A549 (cell line): ENCODE results near the gene ART4. TPM values are rescaled to one million over a fixed set of nuclear protein-coding genes. Genes with fewer than 3 reads are reported as not detected.
A peak's percentile ranks its signal among the peaks of the same experiment; 100 is the strongest.

ENCODE experiments used
- ATAC-seq, 2 experiments: fragments of 200-7000 bp in 1 of 2; fragments of >200 bp in 1 of 2; cut with Nextera tagmentation in 1 of 2; cut with Tn5 transposase in 1 of 2; 3 replicates each; pipeline versions ENCODE4 v1.8.0 to v1.9.1; 2018 to 2020; ENCODE audit warnings: mild to moderate bottlenecking in 1 of 2, moderate library complexity in 1 of 2
- CTCF ChIA-PET: fragments of 300-600 bp; sonication (Branson Sonifier 250); formaldehyde crosslinking; extraction: SDS; loops from one replicate; lab custom pipeline; 2021; ENCODE audit warnings: antibody characterized with exemption, inconsistent platforms; lab: Yijun Ruan, JAX
- POLR2A ChIA-PET: fragments of 350-600 bp; formaldehyde crosslinking; extraction: SDS; loops from one replicate; lab custom pipeline; 2021; ENCODE audit warnings: antibody characterized with exemption, inconsistent platforms; lab: Yijun Ruan, JAX
- DNase-seq, 2 experiments: peaks; one replicate each; pipeline versions ENCODE4 v3.0.0 to v3.0.0-alpha.2; 2011 to 2016; ENCODE audit warnings: low read depth in 1 of 2, low spot score in 1 of 2
- FAIRE-seq: peaks from 2 replicates; lab custom pipeline; 2011; peaks lifted over from hg19 to GRCh38; lab: Jason Lieb, UNC
- H3K27ac ChIP-seq, 2 experiments: fragments of >200 bp; sonication (Bioruptor Twin); formaldehyde crosslinking; 3 replicates each; pipeline ENCODE4 v1.5.1; 2016 to 2017
- H3K4me1 ChIP-seq: fragments of >200 bp; sonication (Bioruptor Twin); formaldehyde crosslinking; 3 replicates; pipeline ENCODE4 v1.6.1; 2016
- H3K4me2 ChIP-seq: fragments of >200 bp; sonication (Bioruptor Twin); formaldehyde crosslinking; 3 replicates; pipeline ENCODE4 v1.6.1; 2016
- H3K4me3 ChIP-seq: fragments of >200 bp; sonication (Bioruptor Twin); formaldehyde crosslinking; 3 replicates; pipeline ENCODE4 v1.5.1; 2016
- H3K9me3 ChIP-seq: fragments of >200 bp; sonication (Bioruptor Twin); formaldehyde crosslinking; 3 replicates; pipeline ENCODE4 v1.6.1; 2016
- BHLHE40 ChIP-seq: IDR thresholded peaks from 2 replicates; pipeline ENCODE4 v1.6.1; 2012; ENCODE audit warnings: low read depth, low read length, inconsistent platforms
- CBX8 ChIP-seq: fragments of 200-600 bp; sonication (generic); IDR thresholded peaks from 2 replicates; pipeline ENCODE4 v1.6.1; 2016
- EHF ChIP-seq: fragments of 250-450 bp; sonication (Bioruptor Pico); IDR thresholded peaks from 2 replicates; pipeline ENCODE4 v1.5.0; 2020; ENCODE audit warnings: mild to moderate bottlenecking
- FOSL2 ChIP-seq, 2 experiments: fragments of 450-650 bp in 1 of 2; fragments of >200 bp in 1 of 2; sonication (Bioruptor Twin) in 1 of 2; formaldehyde crosslinking; IDR thresholded peaks; 2 replicates each; pipeline versions ENCODE4 v1.5.0 to v1.6.1; 2016 to 2020; ENCODE audit warnings: mild to moderate bottlenecking in 1 of 2, moderate library complexity in 1 of 2
- GATA3 ChIP-seq: IDR thresholded peaks from 2 replicates; pipeline ENCODE4 v1.6.1; 2012; ENCODE audit warnings: borderline replicate concordance
- HEYL ChIP-seq: fragments of 250-450 bp; sonication (Bioruptor Pico); IDR thresholded peaks from 2 replicates; pipeline ENCODE4 v1.8.0; 2021; ENCODE audit warnings: mild to moderate bottlenecking, moderate library complexity
- HOXA7 ChIP-seq: fragments of 250-450 bp; sonication (Bioruptor Pico); IDR thresholded peaks from 2 replicates; pipeline ENCODE4 v1.5.0; 2020; ENCODE audit warnings: mild to moderate bottlenecking, moderate library complexity
- JUNB ChIP-seq: fragments of >200 bp; sonication (Bioruptor Twin); formaldehyde crosslinking; IDR thresholded peaks from 2 replicates; pipeline ENCODE4 v1.6.1; 2016
- KDM5A ChIP-seq: fragments of 200-600 bp; sonication (generic); IDR thresholded peaks from 2 replicates; pipeline ENCODE4 v1.6.1; 2016; ENCODE audit warnings: antibody characterized with exemption, mild to moderate bottlenecking
- MAZ ChIP-seq: fragments of 150-350 bp; IDR thresholded peaks from 2 replicates; pipeline ENCODE4 v1.6.1; 2014; ENCODE audit warnings: antibody characterized with exemption, low read depth, low read length, borderline replicate concordance
- MYC ChIP-seq: IDR thresholded peaks from 2 replicates; pipeline ENCODE4 v1.6.1; 2012; ENCODE audit warnings: mild to moderate bottlenecking, inconsistent platforms, low read length, improper control_type of control experiment, borderline replicate concordance
- NFE2L2 ChIP-seq: fragments of 150-350 bp; conservative IDR thresholded peaks from 2 replicates; pipeline ENCODE4 v1.6.1; 2014; ENCODE audit warnings: low read length
- POLR2AphosphoS2 ChIP-seq: conservative IDR thresholded peaks from 2 replicates; pipeline ENCODE4 v1.6.1; 2012; ENCODE audit warnings: low read length, improper control_type of control experiment, inconsistent platforms
- RFX5 ChIP-seq: fragments of 450-650 bp; IDR thresholded peaks from 2 replicates; pipeline ENCODE4 v1.7.1; 2014; ENCODE audit warnings: antibody characterized with exemption, mild to moderate bottlenecking, moderate library complexity
- ZC3H11A ChIP-seq: fragments of 450-650 bp; IDR thresholded peaks from 2 replicates; pipeline ENCODE4 v1.6.1; 2014; ENCODE audit warnings: antibody characterized with exemption, mild to moderate bottlenecking
- ZFP36 ChIP-seq: fragments of 450-650 bp; IDR thresholded peaks from 2 replicates; pipeline ENCODE4 v1.6.1; 2014; ENCODE audit warnings: borderline replicate concordance; ENCODE audit not compliant: partially characterized antibody
- ZNF302 ChIP-seq: fragments of 250-450 bp; sonication (Bioruptor Pico); IDR thresholded peaks from 2 replicates; pipeline ENCODE4 v1.9.0; 2021; ENCODE audit warnings: inconsistent platforms, mild to moderate bottlenecking, moderate library complexity
- WGBS: methylation state at CpG from one replicate; pipeline ENCODE4 v1.1.6; 2017; ENCODE audit errors: missing lambda C conversion rate; 5-methylcytosine and 5-hydroxymethylcytosine counted together
- polyA plus RNA-seq, 4 experiments: library from polyadenylated mRNA; depleted of rRNA in 3 of 4; stranded (reverse); fragments of >200 nt; fragmentation: RNase III in 1 of 4; extraction: RNeasy Plus Mini Kit Qiagen cat#74134 plus additional on column Dnase treatment in 1 of 4; gene quantifications; 2 replicates in 3 of 4; 3 replicates in 1 of 4; pipeline ENCODE4 v1.2.3, GENCODE V29; 2011 to 2017
- TF ChIP-seq, protein P1 (sequence below): fragments of >200 bp; sonication (Bioruptor Twin); formaldehyde crosslinking; IDR thresholded peaks from 3 replicates; pipeline ENCODE4 v1.6.1; 2016
- TF ChIP-seq, protein P2 (sequence below): IDR thresholded peaks from 2 replicates; pipeline ENCODE4 v1.6.1; 2012
- TF ChIP-seq, protein P3 (sequence below): fragments of >200 bp; sonication (Bioruptor Twin); formaldehyde crosslinking; IDR thresholded peaks from 3 replicates; pipeline ENCODE4 v1.5.1; 2016
- TF ChIP-seq, protein P4 (sequence below): fragments of 250-450 bp; sonication (Bioruptor Pico); IDR thresholded peaks from 2 replicates; pipeline ENCODE4 v1.5.0; 2021; ENCODE audit warnings: mild to moderate bottlenecking, moderate library complexity, borderline replicate concordance
- TF ChIP-seq, protein P5 (sequence below): fragments of >200 bp; sonication (Bioruptor Twin); formaldehyde crosslinking; IDR thresholded peaks from 2 replicates; pipeline ENCODE4 v1.6.1; 2016
- TF ChIP-seq, protein P6 (sequence below): IDR thresholded peaks from 2 replicates; pipeline ENCODE4 v1.6.1; 2012; ENCODE audit warnings: low read depth, borderline replicate concordance
- TF ChIP-seq, protein P7 (sequence below): fragments of 450-650 bp; IDR thresholded peaks from 2 replicates; pipeline ENCODE4 v1.6.1; 2014; ENCODE audit warnings: antibody characterized with exemption

The ART4 gene
- polyA plus RNA-seq, 2 of the 4 experiments (the other 2 are of a cell fraction) = not detected

DNA sequence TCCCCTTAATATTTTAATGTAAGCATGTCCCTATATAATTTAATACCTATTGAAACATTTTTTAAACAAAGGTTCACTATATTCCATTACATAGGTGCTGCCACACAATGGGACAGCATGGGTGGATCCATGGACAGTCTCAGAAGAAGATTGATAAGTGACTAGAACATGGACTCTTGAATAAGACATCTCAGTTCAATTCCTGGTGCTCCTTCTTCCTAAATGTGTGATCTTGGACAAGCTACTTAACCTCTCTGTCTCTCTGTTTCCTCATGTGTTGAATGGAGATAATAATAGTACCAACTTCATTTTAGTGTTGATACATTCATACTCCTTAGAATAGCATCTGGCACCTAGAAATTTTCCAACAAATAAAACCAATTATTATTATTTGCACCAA lies 1.1 kb upstream of the ART4 start:
- CTCF ChIA-PET = interaction anchor here (0.7 to 3.3 kb wide), 8 partner anchors 33 to 377 kb away, joined by 3 to 15 read pairs (median 6); partner anchors contain the start of gene RERG
- DNase-seq (no peak), FAIRE-seq (no peak), ATAC-seq (no peak)
- POLR2A ChIA-PET = interaction anchor here (0.9 kb wide), 1 partner anchor 70 kb away, joined by 3 read pairs; a partner anchor contains a TSS
- Histone ChIP-seq H3K27ac (no peak overlapping the region), H3K4me2 (no peak overlapping the region), H3K9me3 (peaks cover 6% of the 10 kb centered on the region; the same call in 2 of the 3 replicates), H3K4me3 (no peak overlapping the region), H3K4me1 (peaks cover 46% of the 10 kb centered on the region)
- TF ChIP-seq MYC (no peak), HEYL (no peak), EHF (CRISPR knock-in tag) (no peak), NFE2L2 (no peak), RFX5 (no peak), POLR2AphosphoS2 (no peak), JUNB (no peak), HOXA7 (no peak), ZNF302 (no peak), GATA3 (no peak), CBX8 (no peak)
- TF ChIP-seq, protein P1, sequence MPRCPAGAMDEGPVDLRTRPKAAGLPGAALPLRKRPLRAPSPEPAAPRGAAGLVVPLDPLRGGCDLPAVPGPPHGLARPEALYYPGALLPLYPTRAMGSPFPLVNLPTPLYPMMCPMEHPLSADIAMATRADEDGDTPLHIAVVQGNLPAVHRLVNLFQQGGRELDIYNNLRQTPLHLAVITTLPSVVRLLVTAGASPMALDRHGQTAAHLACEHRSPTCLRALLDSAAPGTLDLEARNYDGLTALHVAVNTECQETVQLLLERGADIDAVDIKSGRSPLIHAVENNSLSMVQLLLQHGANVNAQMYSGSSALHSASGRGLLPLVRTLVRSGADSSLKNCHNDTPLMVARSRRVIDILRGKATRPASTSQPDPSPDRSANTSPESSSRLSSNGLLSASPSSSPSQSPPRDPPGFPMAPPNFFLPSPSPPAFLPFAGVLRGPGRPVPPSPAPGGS = no peak
- TF ChIP-seq, protein P2, sequence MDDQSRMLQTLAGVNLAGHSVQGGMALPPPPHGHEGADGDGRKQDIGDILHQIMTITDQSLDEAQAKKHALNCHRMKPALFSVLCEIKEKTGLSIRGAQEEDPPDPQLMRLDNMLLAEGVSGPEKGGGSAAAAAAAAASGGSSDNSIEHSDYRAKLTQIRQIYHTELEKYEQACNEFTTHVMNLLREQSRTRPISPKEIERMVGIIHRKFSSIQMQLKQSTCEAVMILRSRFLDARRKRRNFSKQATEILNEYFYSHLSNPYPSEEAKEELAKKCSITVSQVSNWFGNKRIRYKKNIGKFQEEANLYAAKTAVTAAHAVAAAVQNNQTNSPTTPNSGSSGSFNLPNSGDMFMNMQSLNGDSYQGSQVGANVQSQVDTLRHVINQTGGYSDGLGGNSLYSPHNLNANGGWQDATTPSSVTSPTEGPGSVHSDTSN = no peak
- TF ChIP-seq, protein P3, sequence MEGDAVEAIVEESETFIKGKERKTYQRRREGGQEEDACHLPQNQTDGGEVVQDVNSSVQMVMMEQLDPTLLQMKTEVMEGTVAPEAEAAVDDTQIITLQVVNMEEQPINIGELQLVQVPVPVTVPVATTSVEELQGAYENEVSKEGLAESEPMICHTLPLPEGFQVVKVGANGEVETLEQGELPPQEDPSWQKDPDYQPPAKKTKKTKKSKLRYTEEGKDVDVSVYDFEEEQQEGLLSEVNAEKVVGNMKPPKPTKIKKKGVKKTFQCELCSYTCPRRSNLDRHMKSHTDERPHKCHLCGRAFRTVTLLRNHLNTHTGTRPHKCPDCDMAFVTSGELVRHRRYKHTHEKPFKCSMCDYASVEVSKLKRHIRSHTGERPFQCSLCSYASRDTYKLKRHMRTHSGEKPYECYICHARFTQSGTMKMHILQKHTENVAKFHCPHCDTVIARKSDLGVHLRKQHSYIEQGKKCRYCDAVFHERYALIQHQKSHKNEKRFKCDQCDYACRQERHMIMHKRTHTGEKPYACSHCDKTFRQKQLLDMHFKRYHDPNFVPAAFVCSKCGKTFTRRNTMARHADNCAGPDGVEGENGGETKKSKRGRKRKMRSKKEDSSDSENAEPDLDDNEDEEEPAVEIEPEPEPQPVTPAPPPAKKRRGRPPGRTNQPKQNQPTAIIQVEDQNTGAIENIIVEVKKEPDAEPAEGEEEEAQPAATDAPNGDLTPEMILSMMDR = no peak
- TF ChIP-seq, protein P4, sequence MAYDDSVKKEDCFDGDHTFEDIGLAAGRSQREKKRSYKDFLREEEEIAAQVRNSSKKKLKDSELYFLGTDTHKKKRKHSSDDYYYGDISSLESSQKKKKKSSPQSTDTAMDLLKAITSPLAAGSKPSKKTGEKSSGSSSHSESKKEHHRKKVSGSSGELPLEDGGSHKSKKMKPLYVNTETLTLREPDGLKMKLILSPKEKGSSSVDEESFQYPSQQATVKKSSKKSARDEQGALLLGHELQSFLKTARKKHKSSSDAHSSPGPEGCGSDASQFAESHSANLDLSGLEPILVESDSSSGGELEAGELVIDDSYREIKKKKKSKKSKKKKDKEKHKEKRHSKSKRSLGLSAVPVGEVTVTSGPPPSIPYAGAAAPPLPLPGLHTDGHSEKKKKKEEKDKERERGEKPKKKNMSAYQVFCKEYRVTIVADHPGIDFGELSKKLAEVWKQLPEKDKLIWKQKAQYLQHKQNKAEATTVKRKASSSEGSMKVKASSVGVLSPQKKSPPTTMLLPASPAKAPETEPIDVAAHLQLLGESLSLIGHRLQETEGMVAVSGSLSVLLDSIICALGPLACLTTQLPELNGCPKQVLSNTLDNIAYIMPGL = no peak

DNA sequence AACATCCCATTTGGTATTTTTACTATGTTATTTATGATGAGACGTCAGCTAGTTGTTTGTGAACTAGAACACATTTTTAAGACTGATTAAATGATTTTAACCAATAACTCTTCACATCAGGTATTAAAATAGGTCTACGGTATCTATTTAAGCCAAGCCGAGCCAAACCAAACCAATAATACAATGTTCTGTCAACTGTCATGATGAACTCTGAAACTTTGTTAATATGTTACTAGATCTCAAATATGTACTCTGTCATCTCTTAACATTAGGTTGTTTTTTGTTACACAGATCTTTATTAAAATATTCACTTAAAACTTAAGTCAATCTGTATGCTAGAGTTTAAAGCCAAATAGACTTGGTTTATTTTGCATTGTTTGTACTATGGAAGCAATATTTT lies 1.0 kb downstream of the ART4 start:
- Histone ChIP-seq H3K4me1 (peaks cover 57% of the 10 kb centered on the region), H3K4me2 (peak overlapping the region; percentile 65), H3K4me3 (no peak overlapping the region), H3K9me3 (peaks cover 11% of the 10 kb centered on the region; the same call in 2 of the 3 replicates), H3K27ac (peak overlapping the region; percentile 80 to 86; a peak in 5 of 6 replicates)
- CTCF ChIA-PET = no interaction called here
- TF ChIP-seq FOSL2 (IDR thresholded peaks at IDR 0.05) (no peak), FOSL2 (CRISPR knock-in tag; IDR thresholded peaks at IDR 0.05) (no peak), ZFP36 (no peak), BHLHE40 (no peak), KDM5A (no peak), ZC3H11A (no peak), MAZ (no peak)
- TF ChIP-seq, protein P5, sequence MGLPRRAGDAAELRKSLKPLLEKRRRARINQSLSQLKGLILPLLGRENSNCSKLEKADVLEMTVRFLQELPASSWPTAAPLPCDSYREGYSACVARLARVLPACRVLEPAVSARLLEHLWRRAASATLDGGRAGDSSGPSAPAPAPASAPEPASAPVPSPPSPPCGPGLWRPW = no peak
- TF ChIP-seq, protein P6, sequence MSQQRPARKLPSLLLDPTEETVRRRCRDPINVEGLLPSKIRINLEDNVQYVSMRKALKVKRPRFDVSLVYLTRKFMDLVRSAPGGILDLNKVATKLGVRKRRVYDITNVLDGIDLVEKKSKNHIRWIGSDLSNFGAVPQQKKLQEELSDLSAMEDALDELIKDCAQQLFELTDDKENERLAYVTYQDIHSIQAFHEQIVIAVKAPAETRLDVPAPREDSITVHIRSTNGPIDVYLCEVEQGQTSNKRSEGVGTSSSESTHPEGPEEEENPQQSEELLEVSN = no peak
- TF ChIP-seq, protein P2 = no peak
- TF ChIP-seq, protein P7, sequence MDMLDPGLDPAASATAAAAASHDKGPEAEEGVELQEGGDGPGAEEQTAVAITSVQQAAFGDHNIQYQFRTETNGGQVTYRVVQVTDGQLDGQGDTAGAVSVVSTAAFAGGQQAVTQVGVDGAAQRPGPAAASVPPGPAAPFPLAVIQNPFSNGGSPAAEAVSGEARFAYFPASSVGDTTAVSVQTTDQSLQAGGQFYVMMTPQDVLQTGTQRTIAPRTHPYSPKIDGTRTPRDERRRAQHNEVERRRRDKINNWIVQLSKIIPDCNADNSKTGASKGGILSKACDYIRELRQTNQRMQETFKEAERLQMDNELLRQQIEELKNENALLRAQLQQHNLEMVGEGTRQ = no peak
- WGBS = 6% methylated on average over 3 of the region's 3 CpGs
- no peak for DNase-seq
- ATAC-seq = 0 out of 6 replicates have a peak, but pooled peaks of 1 of the 2 experiments have one; percentile 12
- POLR2A ChIA-PET = no interaction called here
- peak; percentile 89 for FAIRE-seq
